Stimulated activated naive CD8-positive, alpha-beta T cell treated with anti-CD3 and anti-CD28 coated beads, Interleukin-15, amount 100 ng/mL, for 72 hours (primary cell): ENCODE measurements around the gene ASPSCR1.

ENCODE experiments used
- ATAC-seq: fragments of 150-1000 bp; cut with Tn5 transposase; 2 replicates; pipeline ENCODE4 v1.10.0; 2021; ENCODE audit warnings: mild to moderate bottlenecking, moderate library complexity
- DNase-seq, 2 donors: peaks; one replicate each; pipeline ENCODE4 v3.0.0; 2021 to 2022
- H3K27ac Mint-ChIP-seq, 2 donors: one replicate each; pipeline ENCODE4 v1.8.0; 2022; ENCODE audit warnings: mild to moderate bottlenecking in 2 of 2, mixed read lengths in 2 of 2, moderate library complexity in 2 of 2
- H3K27me3 Mint-ChIP-seq: one replicate; pipeline ENCODE4 v1.8.0; 2022; ENCODE audit warnings: mixed read lengths
- H3K4me1 Mint-ChIP-seq: one replicate; pipeline ENCODE4 v1.8.0; 2022; ENCODE audit warnings: mild to moderate bottlenecking, mixed read lengths
- H3K4me3 Mint-ChIP-seq, 2 donors: one replicate each; pipeline ENCODE4 v1.8.0; 2022; ENCODE audit warnings: mild to moderate bottlenecking in 2 of 2, mixed read lengths in 2 of 2, moderate library complexity in 1 of 2
- H3K9me3 Mint-ChIP-seq, 2 donors: one replicate each; pipeline ENCODE4 v1.8.0; 2022; ENCODE audit warnings: mixed read lengths in 2 of 2

The ASPSCR1 gene

GRCh38 chr17:81962499-81963441, 14.7 kb upstream of the ASPSCR1 start:
- Mint-ChIP-seq H3K4me3 (no peak overlapping the region), H3K27ac (no peak overlapping the region), H3K4me1 (peaks cover 30% of the 10 kb centered on the region), H3K9me3 (no peaks in the 10 kb centered on the region), H3K27me3 (peaks cover 45% of the 10 kb centered on the region)
- ATAC-seq (no peak), DNase-seq (no peak)

- no peak for ATAC-seq
- Mint-ChIP-seq H3K27ac (no peak overlapping the region), H3K4me3 (no peak overlapping the region), H3K4me1 (peaks cover 37% of the 10 kb centered on the region), H3K27me3 (peaks cover 30% of the 10 kb centered on the region), H3K9me3 (no peaks in the 10 kb centered on the region)
- DNase-seq, result no peak
Observed at GRCh38 chr17:81964081-81964849, 13.2 kb upstream of the ASPSCR1 start.

GRCh38 chr17:81966343-81967243, 10.8 kb upstream of the ASPSCR1 start:
- Mint-ChIP-seq H3K4me3 (peak overlapping the region; percentile 67 to 76), H3K4me1 (peaks cover 43% of the 10 kb centered on the region), H3K27ac (peak overlapping the region in 1 of 2 donors; percentile 54), H3K9me3 (no peaks in the 10 kb centered on the region), H3K27me3 (peaks cover 30% of the 10 kb centered on the region)
- ATAC-seq (peak; percentile 4), DNase-seq (no peak)

GRCh38 chr17:81967244-81967532, 10.2 kb upstream of the ASPSCR1 start:
- Mint-ChIP-seq H3K4me3 (peak overlapping the region; percentile 67 to 76), H3K4me1 (peaks cover 43% of the 10 kb centered on the region), H3K27ac (no peak overlapping the region), H3K27me3 (peaks cover 25% of the 10 kb centered on the region), H3K9me3 (no peaks in the 10 kb centered on the region)
- ATAC-seq (no peak), DNase-seq (no peak)

GRCh38 chr17:81967533-81968395, 9.7 kb upstream of the ASPSCR1 start:
- H3K4me1 Mint-ChIP-seq, result peaks cover 43% of the 10 kb centered on the region
- no peaks in the 10 kb centered on the region for H3K9me3 Mint-ChIP-seq
- H3K4me3 Mint-ChIP-seq, result peak overlapping the region; percentile 67 to 77
- peaks cover 19% of the 10 kb centered on the region for H3K27me3 Mint-ChIP-seq
- peak overlapping the region; percentile 82 to 86 for H3K27ac Mint-ChIP-seq
- DNase-seq, result peak; percentile 84 to 90
- peak; percentile 97 for ATAC-seq

- Mint-ChIP-seq H3K27me3 (peaks cover 13% of the 10 kb centered on the region), H3K4me1 (peaks cover 38% of the 10 kb centered on the region), H3K4me3 (peak overlapping the region; percentile 67 to 77), H3K27ac (peak overlapping the region; percentile 82 to 86), H3K9me3 (no peaks in the 10 kb centered on the region)
- ATAC-seq (no peak), DNase-seq (no peak)
Observed at GRCh38 chr17:81968396-81968745, 9.1 kb upstream of the ASPSCR1 start.

GRCh38 chr17:81968850-81969812, 8.3 kb upstream of the ASPSCR1 start:
- H3K9me3 Mint-ChIP-seq, result peaks cover 0 to 2% of the 10 kb centered on the region in 2 donors
- peaks cover 38% of the 10 kb centered on the region for H3K4me1 Mint-ChIP-seq
- ATAC-seq, result no peak
- no peak for DNase-seq
- no peak overlapping the region for H3K4me3 Mint-ChIP-seq
- H3K27me3 Mint-ChIP-seq, result peaks cover 6% of the 10 kb centered on the region
- no peak overlapping the region for H3K27ac Mint-ChIP-seq

- no peaks in the 10 kb centered on the region for H3K27me3 Mint-ChIP-seq
- H3K4me3 Mint-ChIP-seq, result no peak overlapping the region
- no peak for DNase-seq
- H3K4me1 Mint-ChIP-seq, result peaks cover 31% of the 10 kb centered on the region
- ATAC-seq, result no peak
- peaks cover 0 to 5% of the 10 kb centered on the region in 2 donors for H3K9me3 Mint-ChIP-seq
- H3K27ac Mint-ChIP-seq, result no peak overlapping the region
Observed at GRCh38 chr17:81973432-81973831, 4.0 kb upstream of the ASPSCR1 start.

- Mint-ChIP-seq H3K4me1 (peaks cover 48% of the 10 kb centered on the region), H3K27ac (peak overlapping the region; percentile 98), H3K4me3 (peak overlapping the region; percentile 98 to 100), H3K9me3 (peaks cover 0 to 5% of the 10 kb centered on the region in 2 donors), H3K27me3 (no peaks in the 10 kb centered on the region)
- peak; percentile 44 for ATAC-seq
- DNase-seq, result peak; percentile 31 to 36
Observed at GRCh38 chr17:81976332-81977210, 858 bp upstream of the ASPSCR1 start.

GRCh38 chr17:81978524-81979298, 1.3 kb downstream of the ASPSCR1 start:
- H3K4me1 Mint-ChIP-seq, result peaks cover 49% of the 10 kb centered on the region
- H3K27me3 Mint-ChIP-seq, result no peaks in the 10 kb centered on the region
- H3K9me3 Mint-ChIP-seq, result peaks cover 0 to 5% of the 10 kb centered on the region in 2 donors
- peak overlapping the region in 1 of 2 donors; percentile 92 for H3K27ac Mint-ChIP-seq
- ATAC-seq, result no peak
- DNase-seq, result no peak
- peak overlapping the region; percentile 75 to 78 for H3K4me3 Mint-ChIP-seq

- H3K9me3 Mint-ChIP-seq, result no peaks in the 10 kb centered on the region
- no peaks in the 10 kb centered on the region for H3K27me3 Mint-ChIP-seq
- ATAC-seq (no peak), DNase-seq (no peak)
- no peak overlapping the region for H3K27ac Mint-ChIP-seq
- H3K4me1 Mint-ChIP-seq, result peaks cover 53% of the 10 kb centered on the region
- no peak overlapping the region for H3K4me3 Mint-ChIP-seq
Observed at GRCh38 chr17:81980122-81980521, 2.7 kb downstream of the ASPSCR1 start.

- DNase-seq (no peak), ATAC-seq (no peak)
- no peaks in the 10 kb centered on the region for H3K27me3 Mint-ChIP-seq
- no peaks in the 10 kb centered on the region for H3K9me3 Mint-ChIP-seq
- peaks cover 58% of the 10 kb centered on the region for H3K4me1 Mint-ChIP-seq
- peak overlapping the region in 1 of 2 donors; percentile 6 for H3K4me3 Mint-ChIP-seq
- no peak overlapping the region for H3K27ac Mint-ChIP-seq
Observed at GRCh38 chr17:81980707-81981343, 3.4 kb downstream of the ASPSCR1 start.
